ENCODE measurements around the gene AFAP1L2.

The AFAP1L2 gene

DNA sequence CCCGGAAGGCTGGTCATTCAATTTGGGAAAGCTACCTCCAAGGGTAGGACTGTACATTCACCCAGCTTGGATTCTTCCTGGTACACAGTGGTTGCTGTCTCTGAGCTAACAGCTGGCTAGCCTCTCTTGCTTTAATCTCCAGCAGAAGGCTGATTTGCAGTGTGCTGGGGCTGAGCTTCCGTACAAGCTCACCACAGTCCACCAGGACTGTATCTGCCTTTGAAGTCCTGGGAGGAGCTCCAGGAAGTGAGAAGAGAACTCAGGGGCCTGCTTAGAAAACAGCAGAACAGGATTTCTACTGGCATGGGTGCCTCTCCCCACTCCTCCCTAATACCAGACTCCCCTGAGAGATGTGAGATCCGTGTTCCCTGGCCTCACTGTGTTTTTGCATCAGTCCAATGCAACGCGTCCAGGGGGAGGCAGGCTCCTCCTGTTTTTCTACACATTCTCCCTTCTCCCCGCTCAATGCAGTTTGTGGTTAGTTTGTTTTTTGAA is 6.6 kb downstream of the AFAP1L2 start:
- Histone ChIP-seq H3K4me3 (ENCODE audit: low read length) (peak overlapping the region; percentile 72), H3K9ac (ENCODE audit: low read length) (peak overlapping the region; percentile 27), H3K36me3 (ENCODE audit: control insufficient read depth, insufficient read depth, low read length, severe bottlenecking) (no peaks in the 10 kb centered on the region), H3K4me1 (ENCODE audit: control insufficient read depth, insufficient read depth, low read length) (peaks cover 26% of the 10 kb centered on the region), H3K27me3 (replicated peaks; ENCODE audit: control insufficient read depth, insufficient read depth, low read length) (peaks cover 26% of the 10 kb centered on the region), H3K9me3 (ENCODE audit: control insufficient read depth, low read length) (no peaks in the 10 kb centered on the region)
- no peak for DNase-seq (ENCODE audit: low read depth)

DNA sequence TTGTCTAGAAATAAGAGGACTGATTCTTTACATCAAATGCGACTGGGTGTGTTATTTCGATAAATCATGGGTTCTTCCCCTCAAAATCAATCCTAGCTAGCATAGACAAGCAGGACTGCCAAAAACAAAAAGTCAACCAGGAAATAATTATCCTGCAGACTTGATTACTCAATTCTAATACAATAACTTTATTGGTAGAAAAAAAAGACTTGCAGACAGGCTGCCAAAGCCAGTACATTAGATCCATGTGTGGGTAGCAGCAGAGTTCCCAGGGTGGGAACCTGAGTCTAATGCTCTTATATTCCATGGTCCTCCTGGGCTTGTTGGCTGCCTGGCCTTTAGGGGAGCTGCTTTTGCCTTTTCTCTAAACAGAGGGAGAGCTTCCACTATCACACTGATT is 7.8 kb downstream of the AFAP1L2 start:
- no peak overlapping the region for H3K4me3 ChIP-seq (ENCODE audit: low read length)
- H3K9ac ChIP-seq (ENCODE audit: low read length) = no peak overlapping the region
- no peak for DNase-seq (ENCODE audit: low read depth)
- H3K4me1 ChIP-seq (ENCODE audit: control insufficient read depth, insufficient read depth, low read length) = peaks cover 25% of the 10 kb centered on the region
- H3K27me3 ChIP-seq (replicated peaks; ENCODE audit: control insufficient read depth, insufficient read depth, low read length) = peaks cover 19% of the 10 kb centered on the region
- no peaks in the 10 kb centered on the region for H3K36me3 ChIP-seq (ENCODE audit: control insufficient read depth, insufficient read depth, low read length, severe bottlenecking)
- no peaks in the 10 kb centered on the region for H3K9me3 ChIP-seq (ENCODE audit: control insufficient read depth, low read length)

DNA sequence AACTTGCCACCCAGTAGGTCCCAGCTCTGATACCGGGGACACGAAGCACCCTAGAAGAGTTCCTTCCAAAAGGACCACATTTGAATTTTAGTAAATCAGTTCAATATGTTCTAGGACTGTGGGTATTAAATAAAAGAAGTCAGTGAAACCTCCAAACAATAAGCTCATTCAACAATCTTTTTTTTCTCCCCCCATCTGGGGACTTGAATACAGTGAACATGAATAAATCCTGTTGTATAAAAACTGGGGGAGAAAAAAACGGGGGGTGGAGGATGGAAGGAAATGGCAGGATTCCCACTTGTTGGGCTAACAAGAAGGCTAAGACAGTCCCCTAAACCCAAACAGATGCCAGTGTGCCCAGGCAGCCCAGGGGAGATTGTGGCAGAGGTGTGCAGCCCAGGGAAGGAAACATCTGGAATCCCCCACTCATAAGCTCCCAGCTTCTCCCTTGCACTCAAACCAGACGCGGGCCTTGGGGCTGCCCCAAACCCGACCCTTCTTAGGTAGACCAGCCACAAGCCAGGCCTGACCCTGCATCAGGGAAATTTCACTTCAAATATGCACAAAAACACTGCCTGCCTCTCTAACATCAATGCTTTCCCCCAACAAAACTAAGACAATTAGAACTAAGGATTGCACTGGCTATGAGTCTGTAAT is 8.8 kb downstream of the AFAP1L2 start:
- no peak for DNase-seq (ENCODE audit: low read depth)
- Histone ChIP-seq H3K4me1 (ENCODE audit: control insufficient read depth, insufficient read depth, low read length) (peaks cover 15% of the 10 kb centered on the region), H3K27me3 (replicated peaks; ENCODE audit: control insufficient read depth, insufficient read depth, low read length) (peaks cover 19% of the 10 kb centered on the region), H3K36me3 (ENCODE audit: control insufficient read depth, insufficient read depth, low read length, severe bottlenecking) (no peaks in the 10 kb centered on the region), H3K4me3 (ENCODE audit: low read length) (no peak overlapping the region), H3K9me3 (ENCODE audit: control insufficient read depth, low read length) (no peaks in the 10 kb centered on the region), H3K9ac (ENCODE audit: low read length) (no peak overlapping the region)

DNA sequence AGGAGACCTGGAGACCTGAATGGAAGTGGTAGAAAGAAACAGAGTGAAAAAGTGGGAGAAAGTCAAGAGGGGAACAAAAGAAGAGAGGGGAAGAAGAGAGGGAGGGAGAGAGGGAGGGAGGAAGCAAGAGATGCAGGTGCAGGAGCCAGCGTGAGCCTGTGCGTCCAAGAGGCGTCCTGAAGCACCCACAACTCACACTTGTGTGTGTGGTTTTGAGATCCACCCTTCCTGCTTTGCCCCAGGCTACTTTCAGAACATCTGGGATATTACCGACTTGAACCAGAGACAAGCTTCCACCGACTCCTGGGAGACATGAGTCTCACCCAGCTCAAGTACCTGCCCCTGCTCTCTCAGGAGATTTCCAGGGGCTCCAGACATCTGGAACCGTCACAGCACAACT is 9.8 kb downstream of the AFAP1L2 start:
- H3K4me3 ChIP-seq (ENCODE audit: low read length) = no peak overlapping the region
- H3K27me3 ChIP-seq (replicated peaks; ENCODE audit: control insufficient read depth, insufficient read depth, low read length) = peaks cover 19% of the 10 kb centered on the region
- no peaks in the 10 kb centered on the region for H3K36me3 ChIP-seq (ENCODE audit: control insufficient read depth, insufficient read depth, low read length, severe bottlenecking)
- no peak for DNase-seq (ENCODE audit: low read depth)
- H3K9me3 ChIP-seq (ENCODE audit: control insufficient read depth, low read length) = no peaks in the 10 kb centered on the region
- no peak overlapping the region for H3K9ac ChIP-seq (ENCODE audit: low read length)
- H3K4me1 ChIP-seq (ENCODE audit: control insufficient read depth, insufficient read depth, low read length) = peaks cover 10% of the 10 kb centered on the region

DNA sequence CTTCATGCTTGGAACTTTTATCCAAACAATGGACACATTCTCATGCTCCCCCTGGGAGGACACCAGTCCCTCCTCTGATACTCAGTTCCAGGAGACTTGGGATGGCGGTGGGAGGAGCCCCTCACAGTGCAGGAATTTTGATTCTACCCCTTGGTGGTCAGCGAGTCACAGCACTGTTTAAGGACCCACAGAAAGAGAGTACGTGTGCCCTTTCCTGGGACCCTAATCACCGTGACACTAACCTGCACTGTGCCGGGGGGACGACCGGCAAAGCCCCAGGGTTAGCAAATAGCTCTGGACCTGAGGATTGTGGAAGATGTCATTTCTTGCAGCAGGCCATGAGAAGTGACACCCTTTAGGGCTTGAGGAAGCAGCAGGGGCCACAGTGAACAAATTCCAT is 10.4 kb downstream of the AFAP1L2 start:
- Histone ChIP-seq H3K9me3 (ENCODE audit: control insufficient read depth, low read length) (no peaks in the 10 kb centered on the region), H3K4me1 (ENCODE audit: control insufficient read depth, insufficient read depth, low read length) (peaks cover 13% of the 10 kb centered on the region), H3K27me3 (replicated peaks; ENCODE audit: control insufficient read depth, insufficient read depth, low read length) (peaks cover 12% of the 10 kb centered on the region), H3K36me3 (ENCODE audit: control insufficient read depth, insufficient read depth, low read length, severe bottlenecking) (no peaks in the 10 kb centered on the region), H3K4me3 (ENCODE audit: low read length) (no peak overlapping the region), H3K9ac (ENCODE audit: low read length) (no peak overlapping the region)
- no peak for DNase-seq (ENCODE audit: low read depth)

DNA sequence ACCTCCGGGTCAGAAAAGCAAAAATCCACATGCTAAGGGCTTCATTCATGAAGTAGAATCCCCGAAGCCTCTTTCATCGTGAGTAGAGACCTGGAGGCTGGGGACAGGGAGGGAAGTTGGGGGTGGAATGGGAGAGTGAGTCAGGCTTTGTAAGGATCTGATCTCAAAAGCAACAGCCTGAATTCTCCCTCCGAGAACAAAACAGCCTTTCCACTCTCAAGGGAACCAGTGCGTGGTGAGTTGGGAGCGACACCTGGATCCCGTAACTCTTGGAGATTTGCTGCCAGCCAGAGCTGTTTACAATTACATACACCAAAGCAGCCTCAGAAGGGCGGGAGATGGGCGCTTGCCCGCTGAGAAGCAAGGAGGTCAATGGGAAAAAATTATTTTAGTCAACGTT is 10.8 kb downstream of the AFAP1L2 start:
- Histone ChIP-seq H3K4me3 (ENCODE audit: low read length) (no peak overlapping the region), H3K9ac (ENCODE audit: low read length) (no peak overlapping the region), H3K4me1 (ENCODE audit: control insufficient read depth, insufficient read depth, low read length) (peaks cover 13% of the 10 kb centered on the region), H3K36me3 (ENCODE audit: control insufficient read depth, insufficient read depth, low read length, severe bottlenecking) (no peaks in the 10 kb centered on the region), H3K27me3 (replicated peaks; ENCODE audit: control insufficient read depth, insufficient read depth, low read length) (peaks cover 8% of the 10 kb centered on the region), H3K9me3 (ENCODE audit: control insufficient read depth, low read length) (no peaks in the 10 kb centered on the region)
- DNase-seq (ENCODE audit: low read depth) = no peak

DNA sequence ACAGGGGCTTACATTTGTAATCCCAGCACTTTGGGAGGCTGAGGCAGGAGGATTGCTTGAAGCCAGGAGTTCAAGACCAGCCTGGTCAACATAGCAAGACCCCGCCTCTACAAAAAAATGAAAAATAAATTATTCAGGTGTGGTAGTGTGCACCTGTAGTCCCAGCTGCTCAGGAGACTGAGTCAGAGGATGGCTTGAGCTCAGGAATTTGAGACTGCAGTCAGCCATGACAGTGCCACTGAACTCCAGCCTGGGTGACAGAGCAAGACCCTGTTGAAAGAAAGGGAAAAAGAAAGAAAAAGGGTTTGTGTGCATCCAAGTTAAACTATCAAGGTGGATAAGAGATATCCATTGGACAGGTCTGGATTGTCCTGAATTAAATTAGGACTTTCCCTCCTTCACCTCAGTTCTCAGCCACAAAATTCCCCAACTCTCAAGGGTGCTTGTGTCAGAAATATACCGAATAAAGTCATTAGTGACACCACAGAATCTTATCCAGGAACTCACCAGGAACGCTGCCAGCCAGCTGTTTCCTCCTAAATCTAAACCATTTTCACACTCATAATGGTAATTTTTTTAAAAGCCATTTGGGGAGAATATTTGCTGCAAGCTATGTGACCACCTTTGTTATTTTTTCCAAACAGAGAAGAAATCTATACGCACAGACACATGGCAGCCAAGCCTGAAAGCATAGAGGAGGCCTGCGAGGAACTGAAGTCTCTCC is 12.0 kb downstream of the AFAP1L2 start:
- DNase-seq (ENCODE audit: low read depth) = no peak

DNA sequence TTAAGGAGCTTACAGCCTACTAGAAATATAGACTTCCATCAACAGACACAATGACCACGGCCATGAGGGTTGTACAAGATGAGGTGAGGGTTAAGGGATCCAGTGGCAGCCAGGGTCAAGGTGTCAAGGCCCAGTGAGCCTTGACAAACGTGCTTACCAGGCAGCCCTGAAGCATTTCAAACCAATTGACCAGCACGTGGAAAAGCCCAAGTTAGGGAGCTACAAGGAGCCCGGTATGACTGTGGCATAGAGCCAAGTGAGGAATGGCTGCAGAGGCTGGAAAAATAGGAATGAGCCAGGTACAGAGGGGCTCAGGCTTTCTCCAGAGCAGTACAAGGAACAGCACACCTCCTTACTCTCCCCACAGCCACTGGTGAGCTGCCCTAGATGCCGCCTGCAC is 12.7 kb downstream of the AFAP1L2 start:
- DNase-seq (ENCODE audit: low read depth) = no peak
- no peak overlapping the region for H3K4me3 ChIP-seq (ENCODE audit: low read length)

More for the DNA sequence above, 12.0 kb downstream of the AFAP1L2 start:
- no peak overlapping the region for H3K9ac ChIP-seq (ENCODE audit: low read length)
- peaks cover 11% of the 10 kb centered on the region for H3K27me3 ChIP-seq (replicated peaks; ENCODE audit: control insufficient read depth, insufficient read depth, low read length)
- no peaks in the 10 kb centered on the region for H3K36me3 ChIP-seq (ENCODE audit: control insufficient read depth, insufficient read depth, low read length, severe bottlenecking)
- no peaks in the 10 kb centered on the region for H3K9me3 ChIP-seq (ENCODE audit: control insufficient read depth, low read length)
- H3K4me3 ChIP-seq (ENCODE audit: low read length) = no peak overlapping the region
- H3K4me1 ChIP-seq (ENCODE audit: control insufficient read depth, insufficient read depth, low read length) = peaks cover 13% of the 10 kb centered on the region

DNA sequence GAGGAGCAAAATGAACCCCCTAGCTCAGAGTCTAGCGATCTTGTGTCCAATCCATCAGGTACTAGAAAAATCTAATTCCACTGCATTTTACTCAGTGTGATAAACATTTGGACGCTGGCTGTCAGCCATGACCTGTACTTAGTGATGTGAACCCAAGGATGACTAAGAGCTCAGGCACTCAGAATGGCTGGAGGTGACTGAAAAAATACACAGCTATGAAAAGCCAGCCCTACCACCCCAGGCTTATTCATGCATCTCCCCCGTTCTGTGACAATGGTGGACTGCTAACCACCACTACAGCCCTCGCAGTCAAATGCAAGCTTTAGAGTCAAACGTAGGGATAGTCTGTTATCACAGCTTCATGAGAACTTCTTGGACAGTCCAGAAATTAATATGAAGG is 14.9 kb downstream of the AFAP1L2 start:
- no peak for DNase-seq (ENCODE audit: low read depth)
- peaks cover 7% of the 10 kb centered on the region for H3K4me1 ChIP-seq (ENCODE audit: control insufficient read depth, insufficient read depth, low read length)
- no peak overlapping the region for H3K9ac ChIP-seq (ENCODE audit: low read length)
- H3K9me3 ChIP-seq (ENCODE audit: control insufficient read depth, low read length) = no peaks in the 10 kb centered on the region
- no peak overlapping the region for H3K4me3 ChIP-seq (ENCODE audit: low read length)
- H3K36me3 ChIP-seq (ENCODE audit: control insufficient read depth, insufficient read depth, low read length, severe bottlenecking) = no peaks in the 10 kb centered on the region
- peaks cover 37% of the 10 kb centered on the region for H3K27me3 ChIP-seq (replicated peaks; ENCODE audit: control insufficient read depth, insufficient read depth, low read length)

More for the DNA sequence above, 12.7 kb downstream of the AFAP1L2 start:
- Histone ChIP-seq H3K9ac (ENCODE audit: low read length) (no peak overlapping the region), H3K9me3 (ENCODE audit: control insufficient read depth, low read length) (no peaks in the 10 kb centered on the region), H3K4me1 (ENCODE audit: control insufficient read depth, insufficient read depth, low read length) (peaks cover 7% of the 10 kb centered on the region), H3K27me3 (replicated peaks; ENCODE audit: control insufficient read depth, insufficient read depth, low read length) (peaks cover 18% of the 10 kb centered on the region), H3K36me3 (ENCODE audit: control insufficient read depth, insufficient read depth, low read length, severe bottlenecking) (no peaks in the 10 kb centered on the region)

DNA sequence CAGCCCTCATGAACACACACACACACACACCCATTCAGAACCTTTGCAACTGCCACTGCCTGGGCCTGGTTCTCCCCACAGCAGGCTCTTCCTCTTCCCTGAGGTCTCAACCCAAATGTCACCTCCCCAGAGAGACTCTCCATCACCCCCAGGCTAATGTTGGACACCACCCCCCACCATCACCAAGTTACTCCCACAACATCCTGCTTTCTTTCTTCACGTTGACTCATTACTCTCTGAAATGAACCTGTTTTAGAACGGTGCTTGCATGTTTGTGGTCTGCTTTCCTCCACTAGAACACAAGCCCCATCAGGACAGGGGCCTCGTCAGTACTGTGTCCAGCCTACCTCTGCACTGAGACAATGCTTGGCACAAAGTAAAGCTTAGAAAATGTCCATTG is 16.0 kb downstream of the AFAP1L2 start:
- no peaks in the 10 kb centered on the region for H3K36me3 ChIP-seq (ENCODE audit: control insufficient read depth, insufficient read depth, low read length, severe bottlenecking)
- H3K4me1 ChIP-seq (ENCODE audit: control insufficient read depth, insufficient read depth, low read length) = peaks cover 7% of the 10 kb centered on the region
- H3K4me3 ChIP-seq (ENCODE audit: low read length) = no peak overlapping the region
- no peaks in the 10 kb centered on the region for H3K9me3 ChIP-seq (ENCODE audit: control insufficient read depth, low read length)
- no peak overlapping the region for H3K9ac ChIP-seq (ENCODE audit: low read length)
- H3K27me3 ChIP-seq (replicated peaks; ENCODE audit: control insufficient read depth, insufficient read depth, low read length) = peaks cover 31% of the 10 kb centered on the region
- no peak for DNase-seq (ENCODE audit: low read depth)

DNA sequence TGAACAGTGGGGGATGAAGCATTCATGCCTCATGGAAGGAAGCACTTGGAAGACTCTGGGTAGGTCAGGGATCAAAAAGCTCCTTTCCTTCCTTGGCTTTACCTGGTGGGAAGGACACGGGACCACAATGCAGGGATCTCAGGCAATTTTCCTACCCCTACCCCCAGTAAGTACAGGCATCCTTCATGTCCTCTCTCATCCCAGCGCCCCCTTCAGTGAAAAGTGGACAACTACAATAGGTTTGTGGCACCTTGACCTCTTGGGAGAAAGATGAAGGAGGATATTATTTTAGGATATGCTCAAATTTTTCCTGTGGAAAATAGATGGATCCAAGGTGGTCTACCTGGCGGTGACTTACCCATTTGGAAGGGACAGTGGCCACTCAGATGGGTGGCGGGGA is 16.5 kb downstream of the AFAP1L2 start:
- no peak overlapping the region for H3K9ac ChIP-seq (ENCODE audit: low read length)
- peaks cover 36% of the 10 kb centered on the region for H3K27me3 ChIP-seq (replicated peaks; ENCODE audit: control insufficient read depth, insufficient read depth, low read length)
- H3K36me3 ChIP-seq (ENCODE audit: control insufficient read depth, insufficient read depth, low read length, severe bottlenecking) = no peaks in the 10 kb centered on the region
- no peak for DNase-seq (ENCODE audit: low read depth)
- H3K9me3 ChIP-seq (ENCODE audit: control insufficient read depth, low read length) = no peaks in the 10 kb centered on the region
- no peak overlapping the region for H3K4me3 ChIP-seq (ENCODE audit: low read length)
- H3K4me1 ChIP-seq (ENCODE audit: control insufficient read depth, insufficient read depth, low read length) = peaks cover 7% of the 10 kb centered on the region
